NCI-H146 (cell line): ENCODE measurements around the gene COL6A5.
"Not testable (repeated sequence)": the region's sequence is repeated elsewhere in the genome, so short reads cannot be mapped to it uniquely, and the experiment has no call there.

Source experiments
- DNase-seq: peaks from one replicate; lab custom pipeline; 2025; lab: John Stamatoyannopoulos, UW

Gene COL6A5

GRCh38 chr3:130389743-130390478, 44.4 kb downstream of the COL6A5 start:
- no peak for DNase-seq

GRCh38 chr3:130392266-130392665, 46.8 kb downstream of the COL6A5 start:
- no peak for DNase-seq

GRCh38 chr3:130393594-130393993, 48.1 kb downstream of the COL6A5 start:
- no peak for DNase-seq

GRCh38 chr3:130395331-130395730, 49.9 kb downstream of the COL6A5 start:
- DNase-seq: no peak

GRCh38 chr3:130395916-130396315, 50.4 kb downstream of the COL6A5 start:
- DNase-seq: no peak

GRCh38 chr3:130404401-130404800, 58.9 kb downstream of the COL6A5 start:
- DNase-seq: no peak

GRCh38 chr3:130405956-130406355, 60.5 kb downstream of the COL6A5 start:
- no peak for DNase-seq

GRCh38 chr3:130408253-130408652, 62.8 kb downstream of the COL6A5 start:
- not testable (repeated sequence) for DNase-seq

GRCh38 chr3:130411320-130411719, 65.8 kb downstream of the COL6A5 start:
- DNase-seq: no peak

GRCh38 chr3:130412991-130413560, 67.6 kb downstream of the COL6A5 start:
- no peak for DNase-seq

GRCh38 chr3:130414457-130414856, 69.0 kb downstream of the COL6A5 start:
- DNase-seq: no peak

- DNase-seq: no peak
These were observed 75.0 kb downstream of the COL6A5 start for GRCh38 chr3:130420466-130420865.

- DNase-seq: no peak
These were observed 77.6 kb downstream of the COL6A5 start for GRCh38 chr3:130423064-130423463.

- no peak for DNase-seq
These were observed 79.4 kb downstream of the COL6A5 start for GRCh38 chr3:130424837-130425236.

GRCh38 chr3:130425484-130425883, 80.0 kb downstream of the COL6A5 start:
- DNase-seq: no peak

GRCh38 chr3:130426206-130426605, 80.7 kb downstream of the COL6A5 start:
- no peak for DNase-seq

GRCh38 chr3:130428871-130429712, 83.6 kb downstream of the COL6A5 start:
- DNase-seq: no peak

GRCh38 chr3:130429713-130430023, 84.2 kb downstream of the COL6A5 start:
- DNase-seq: no peak

GRCh38 chr3:130430266-130430665, 84.8 kb downstream of the COL6A5 start:
- no peak for DNase-seq

- not testable (repeated sequence) for DNase-seq
These were observed 86.6 kb downstream of the COL6A5 start for GRCh38 chr3:130432086-130432485.

- no peak for DNase-seq
These were observed 87.8 kb downstream of the COL6A5 start for GRCh38 chr3:130433306-130433705.

GRCh38 chr3:130442284-130442683, 96.8 kb downstream of the COL6A5 start:
- DNase-seq: no peak

GRCh38 chr3:130446840-130447239, 101.4 kb downstream of the COL6A5 start:
- DNase-seq: not testable (repeated sequence)
